K562 (cell line): ENCODE data around the gene PBRM1. TPM values are rescaled to one million over a fixed set of nuclear protein-coding genes. Genes with fewer than 3 reads are reported as not detected.

Experiments
- CHD4 ChIP-seq: fragments of 200-600 bp; sonication (generic); IDR thresholded peaks from 3 replicates; pipeline ENCODE4 v1.6.1; 2012; ENCODE audit warnings: low read depth, mild to moderate bottlenecking, mixed read lengths, low read length, inconsistent platforms; ENCODE audit not compliant: insufficient read depth, insufficient replicate concordance, poor library complexity, severe bottlenecking
- CHD7 ChIP-seq: fragments of 200-600 bp; sonication (generic); IDR thresholded peaks from one replicate; pipeline ENCODE4 v1.6.1; 2012; ENCODE audit warnings: mild to moderate bottlenecking, low read depth, low read length, inconsistent platforms
- IRF2 ChIP-seq: sonication (generic); formaldehyde crosslinking; IDR thresholded peaks from 2 replicates; pipeline ENCODE4 v1.8.1; 2022; ENCODE audit warnings: mild to moderate bottlenecking, missing genetic modification reagents
- NR1H2 ChIP-seq: sonication (generic); formaldehyde crosslinking; IDR thresholded peaks from 2 replicates; pipeline ENCODE4 v1.4.0; 2020; ENCODE audit warnings: mild to moderate bottlenecking, missing genetic modification reagents
- ZNF146 ChIP-seq: IDR thresholded peaks from one replicate; pipeline ENCODE4 v1.6.1; 2018; ENCODE audit warnings: missing compliant biosample characterization; ENCODE audit not compliant: unreplicated experiment
- ZNF75A ChIP-seq: fragments of 450-650 bp; formaldehyde crosslinking; IDR thresholded peaks from 2 replicates; pipeline ENCODE4 v1.4.0; 2020; ENCODE audit warnings: mild to moderate bottlenecking
- polyA plus RNA-seq, 8 experiments: library from polyadenylated mRNA; depleted of rRNA in 4 of 8; stranded (reverse) in 5 of 8; unstranded in 3 of 8; fragments of >200 nt; fragmentation: Nextera tagmentation in 2 of 8; fragmentation: Illumina TruSeq in 1 of 8; extraction: Ambion mirVana in 2 of 8; extraction: Trizol in 1 of 8; gene quantifications; 2 replicates each; pipeline versions ENCODE4 v1.2.1 to v1.2.3, GENCODE V29; 2011 to 2014; ENCODE audit warnings: inconsistent platforms in 1 of 8, missing spikeins in 1 of 8
- total RNA-seq, 7 experiments: library from RNA; depleted of rRNA in 6 of 7; stranded (reverse); fragments of >200 nt in 6 of 7; fragmentation: Illumina TruSeq in 2 of 7; extraction: Trizol in 2 of 7; gene quantifications; 2 replicates each; pipeline versions ENCODE4 v1.2.1 to v1.2.3, GENCODE V29; 2011 to 2021; ENCODE audit warnings: low replicate concordance in 1 of 7
- TF ChIP-seq, protein P1 (sequence below): fragments of 250-450 bp; sonication (Bioruptor Pico); IDR thresholded peaks from 2 replicates; pipeline ENCODE4 v1.4.0; 2020

Gene PBRM1
- total and polyA plus RNA-seq, 9 of the 15 experiments (the other 6 are each of a cell fraction or from before 2014, with no cell fraction given) = 3.9 to 31.8 (median 19.0) TPM

DNA sequence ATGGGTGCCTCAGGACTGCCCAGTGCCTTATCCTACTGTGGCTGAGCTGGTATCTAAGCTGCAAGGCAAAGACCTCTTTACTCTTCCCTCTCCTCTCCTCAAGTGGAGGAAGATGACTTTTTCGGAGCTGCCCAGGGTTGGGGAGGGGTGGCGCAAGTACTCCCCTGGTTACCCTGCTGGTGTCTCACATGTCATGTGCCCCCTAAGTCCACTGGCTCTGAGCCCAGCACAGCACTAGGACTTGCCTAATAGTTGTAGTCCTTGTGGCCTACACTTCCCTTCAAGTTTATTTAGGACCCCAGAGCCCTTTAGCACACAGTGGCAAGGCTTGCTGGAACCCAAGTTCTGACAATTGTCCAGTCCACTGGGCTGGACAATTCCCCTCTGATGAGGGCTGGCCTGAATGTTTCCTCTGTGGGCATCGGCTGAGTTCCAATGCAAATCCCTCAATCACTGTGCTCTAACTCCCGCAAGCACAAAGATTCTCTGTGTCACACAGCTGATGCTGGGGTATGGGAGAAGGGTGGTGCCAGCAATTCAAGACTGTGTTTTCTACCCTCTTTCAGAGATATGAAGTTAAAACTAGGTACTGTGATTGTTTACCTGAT lies 89.0 kb downstream of the PBRM1 start (continued):
- TF ChIP-seq CHD7 = no peak
- no peak for TF ChIP-seq ZNF146
- TF ChIP-seq, protein P1, sequence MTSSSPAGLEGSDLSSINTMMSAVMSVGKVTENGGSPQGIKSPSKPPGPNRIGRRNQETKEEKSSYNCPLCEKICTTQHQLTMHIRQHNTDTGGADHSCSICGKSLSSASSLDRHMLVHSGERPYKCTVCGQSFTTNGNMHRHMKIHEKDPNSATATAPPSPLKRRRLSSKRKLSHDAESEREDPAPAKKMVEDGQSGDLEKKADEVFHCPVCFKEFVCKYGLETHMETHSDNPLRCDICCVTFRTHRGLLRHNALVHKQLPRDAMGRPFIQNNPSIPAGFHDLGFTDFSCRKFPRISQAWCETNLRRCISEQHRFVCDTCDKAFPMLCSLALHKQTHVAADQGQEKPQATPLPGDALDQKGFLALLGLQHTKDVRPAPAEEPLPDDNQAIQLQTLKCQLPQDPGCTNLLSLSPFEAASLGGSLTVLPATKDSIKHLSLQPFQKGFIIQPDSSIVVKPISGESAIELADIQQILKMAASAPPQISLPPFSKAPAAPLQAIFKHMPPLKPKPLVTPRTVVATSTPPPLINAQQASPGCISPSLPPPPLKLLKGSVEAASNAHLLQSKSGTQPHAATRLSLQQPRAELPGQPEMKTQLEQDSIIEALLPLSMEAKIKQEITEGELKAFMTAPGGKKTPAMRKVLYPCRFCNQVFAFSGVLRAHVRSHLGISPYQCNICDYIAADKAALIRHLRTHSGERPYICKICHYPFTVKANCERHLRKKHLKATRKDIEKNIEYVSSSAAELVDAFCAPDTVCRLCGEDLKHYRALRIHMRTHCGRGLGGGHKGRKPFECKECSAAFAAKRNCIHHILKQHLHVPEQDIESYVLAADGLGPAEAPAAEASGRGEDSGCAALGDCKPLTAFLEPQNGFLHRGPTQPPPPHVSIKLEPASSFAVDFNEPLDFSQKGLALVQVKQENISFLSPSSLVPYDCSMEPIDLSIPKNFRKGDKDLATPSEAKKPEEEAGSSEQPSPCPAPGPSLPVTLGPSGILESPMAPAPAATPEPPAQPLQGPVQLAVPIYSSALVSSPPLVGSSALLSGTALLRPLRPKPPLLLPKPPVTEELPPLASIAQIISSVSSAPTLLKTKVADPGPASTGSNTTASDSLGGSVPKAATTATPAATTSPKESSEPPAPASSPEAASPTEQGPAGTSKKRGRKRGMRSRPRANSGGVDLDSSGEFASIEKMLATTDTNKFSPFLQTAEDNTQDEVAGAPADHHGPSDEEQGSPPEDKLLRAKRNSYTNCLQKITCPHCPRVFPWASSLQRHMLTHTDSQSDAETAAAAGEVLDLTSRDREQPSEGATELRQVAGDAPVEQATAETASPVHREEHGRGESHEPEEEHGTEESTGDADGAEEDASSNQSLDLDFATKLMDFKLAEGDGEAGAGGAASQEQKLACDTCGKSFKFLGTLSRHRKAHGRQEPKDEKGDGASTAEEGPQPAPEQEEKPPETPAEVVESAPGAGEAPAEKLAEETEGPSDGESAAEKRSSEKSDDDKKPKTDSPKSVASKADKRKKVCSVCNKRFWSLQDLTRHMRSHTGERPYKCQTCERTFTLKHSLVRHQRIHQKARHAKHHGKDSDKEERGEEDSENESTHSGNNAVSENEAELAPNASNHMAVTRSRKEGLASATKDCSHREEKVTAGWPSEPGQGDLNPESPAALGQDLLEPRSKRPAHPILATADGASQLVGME = no peak
- TF ChIP-seq CHD4 = no peak
- TF ChIP-seq NR1H2 = no peak
- TF ChIP-seq ZNF75A (CRISPR knock-in tag) = no peak
- no peak for TF ChIP-seq IRF2 (CRISPR knock-in tag)
- TF ChIP-seq, all 486 proteins: peak for 0
